ENCODE results near the gene NFAM1. TPM values are rescaled to one million over a fixed set of nuclear protein-coding genes. Genes with fewer than 3 reads are reported as not detected.

Gene NFAM1
- total and polyA plus RNA-seq, 8 donors: 0.20 to 4.4 (median 0.53) TPM

GRCh38 chr22:42446151-42446550 lies 13.9 kb upstream of the NFAM1 start:
- no peak for FAIRE-seq

GRCh38 chr22:42444077-42444904 lies 12.1 kb upstream of the NFAM1 start:
- 1% methylated on average over 27 to 28 of the region's 28 CpGs for WGBS, 2 donors
- DNase-seq: peak; percentile 67 to 90 (median 83)
- Histone ChIP-seq H3K4me1 (peaks cover 2 to 20% (median 6%) of the 10 kb centered on the region in 3 donors), H3K9me3 (no peaks in the 10 kb centered on the region), H3K27ac (peak overlapping the region; percentile 17 to 71 (median 58)), H3K4me3 (peak overlapping the region in 2 of 4 donors; percentile 23 to 38), H3K36me3 (no peaks in the 10 kb centered on the region), H3K27me3 (no peaks in the 10 kb centered on the region)
- peak; percentile 21 to 47 (median 28) for TF ChIP-seq CTCF (IDR thresholded peaks at IDR 0.05)
- FAIRE-seq: no peak
- intact Hi-C loops (cut with DNase I): no loop called here
- peak; percentile 83 to 93 (median 92) for ATAC-seq

More at GRCh38 chr22:42446151-42446550, 13.9 kb upstream of the NFAM1 start:
- no peak overlapping the region for H3K4me3 ChIP-seq
- intact Hi-C loops (cut with DNase I): no loop called here
- no peak for DNase-seq
- peaks cover 2 to 20% (median 6%) of the 10 kb centered on the region in 3 donors for H3K4me1 ChIP-seq
- no peak for TF ChIP-seq CTCF (IDR thresholded peaks at IDR 0.05)
- no peak overlapping the region for H3K27ac ChIP-seq
- no peak for ATAC-seq
- H3K9me3 ChIP-seq: no peaks in the 10 kb centered on the region
- H3K27me3 ChIP-seq: no peaks in the 10 kb centered on the region
- no peaks in the 10 kb centered on the region for H3K36me3 ChIP-seq
- 76 to 80% methylated on average over 7 to 13 of the region's 13 CpGs for WGBS, 2 donors

GRCh38 chr22:42443240-42444076 lies 11.3 kb upstream of the NFAM1 start:
- Histone ChIP-seq H3K27ac (peak overlapping the region; percentile 17 to 71 (median 58)), H3K27me3 (no peaks in the 10 kb centered on the region), H3K9me3 (no peaks in the 10 kb centered on the region), H3K36me3 (no peaks in the 10 kb centered on the region), H3K4me3 (peak overlapping the region in 2 of 4 donors; percentile 23 to 38), H3K4me1 (peaks cover 2 to 20% (median 6%) of the 10 kb centered on the region in 3 donors)
- no peak for TF ChIP-seq CTCF (IDR thresholded peaks at IDR 0.05)
- ATAC-seq (peak; percentile 1 to 9 (median 6)), FAIRE-seq (no peak), DNase-seq (no peak)
- intact Hi-C loops (cut with DNase I): no loop called here
- 34 to 44% methylated on average over 6 of the region's 6 CpGs for WGBS, 2 donors

- ATAC-seq: no peak
- 74 to 90% methylated on average over 4 of the region's 4 CpGs for WGBS, 2 donors
- no peaks in the 10 kb centered on the region for H3K9me3 ChIP-seq
Observed at GRCh38 chr22:42442748-42443147, 10.5 kb upstream of the NFAM1 start.

More at GRCh38 chr22:42442748-42443147, 10.5 kb upstream of the NFAM1 start:
- no peaks in the 10 kb centered on the region for H3K27me3 ChIP-seq
- H3K27ac ChIP-seq: no peak overlapping the region
- intact Hi-C loops (cut with DNase I): no loop called here
- no peak for TF ChIP-seq CTCF (IDR thresholded peaks at IDR 0.05)
- no peak overlapping the region for H3K4me3 ChIP-seq
- no peaks in the 10 kb centered on the region for H3K36me3 ChIP-seq
- peaks cover 2 to 20% (median 6%) of the 10 kb centered on the region in 3 donors for H3K4me1 ChIP-seq
- FAIRE-seq: no peak
- DNase-seq: no peak
